GM12865 (cell line): ENCODE measurements around the gene ALG6.

ENCODE experiments used
- DNase-seq: peaks from one replicate; pipeline ENCODE4 v3.0.0; 2010; ENCODE audit warnings: low read depth
- H3K4me3 ChIP-seq: 2 replicates; pipeline ENCODE4 v1.5.1; 2011; ENCODE audit warnings: mild to moderate bottlenecking, low read depth, low read length, control low read depth
- TF ChIP-seq, protein P1 (sequence below): IDR thresholded peaks from 2 replicates; pipeline ENCODE4 v1.5.1; 2011; ENCODE audit warnings: low read length, control low read depth, low read depth, inconsistent platforms; ENCODE audit not compliant: insufficient read depth; ENCODE audit errors: missing control alignments

ALG6 gene

GRCh38 chr1:63435161-63435560 lies 67.7 kb downstream of the ALG6 start:
- DNase-seq, result no peak
- TF ChIP-seq, protein P1, sequence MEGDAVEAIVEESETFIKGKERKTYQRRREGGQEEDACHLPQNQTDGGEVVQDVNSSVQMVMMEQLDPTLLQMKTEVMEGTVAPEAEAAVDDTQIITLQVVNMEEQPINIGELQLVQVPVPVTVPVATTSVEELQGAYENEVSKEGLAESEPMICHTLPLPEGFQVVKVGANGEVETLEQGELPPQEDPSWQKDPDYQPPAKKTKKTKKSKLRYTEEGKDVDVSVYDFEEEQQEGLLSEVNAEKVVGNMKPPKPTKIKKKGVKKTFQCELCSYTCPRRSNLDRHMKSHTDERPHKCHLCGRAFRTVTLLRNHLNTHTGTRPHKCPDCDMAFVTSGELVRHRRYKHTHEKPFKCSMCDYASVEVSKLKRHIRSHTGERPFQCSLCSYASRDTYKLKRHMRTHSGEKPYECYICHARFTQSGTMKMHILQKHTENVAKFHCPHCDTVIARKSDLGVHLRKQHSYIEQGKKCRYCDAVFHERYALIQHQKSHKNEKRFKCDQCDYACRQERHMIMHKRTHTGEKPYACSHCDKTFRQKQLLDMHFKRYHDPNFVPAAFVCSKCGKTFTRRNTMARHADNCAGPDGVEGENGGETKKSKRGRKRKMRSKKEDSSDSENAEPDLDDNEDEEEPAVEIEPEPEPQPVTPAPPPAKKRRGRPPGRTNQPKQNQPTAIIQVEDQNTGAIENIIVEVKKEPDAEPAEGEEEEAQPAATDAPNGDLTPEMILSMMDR, result no peak
- no peak overlapping the region for H3K4me3 ChIP-seq

GRCh38 chr1:63442141-63442475 lies 74.7 kb downstream of the ALG6 start:
- TF ChIP-seq, protein P1, result no peak
- DNase-seq, result no peak
- H3K4me3 ChIP-seq, result no peak overlapping the region

DNA sequence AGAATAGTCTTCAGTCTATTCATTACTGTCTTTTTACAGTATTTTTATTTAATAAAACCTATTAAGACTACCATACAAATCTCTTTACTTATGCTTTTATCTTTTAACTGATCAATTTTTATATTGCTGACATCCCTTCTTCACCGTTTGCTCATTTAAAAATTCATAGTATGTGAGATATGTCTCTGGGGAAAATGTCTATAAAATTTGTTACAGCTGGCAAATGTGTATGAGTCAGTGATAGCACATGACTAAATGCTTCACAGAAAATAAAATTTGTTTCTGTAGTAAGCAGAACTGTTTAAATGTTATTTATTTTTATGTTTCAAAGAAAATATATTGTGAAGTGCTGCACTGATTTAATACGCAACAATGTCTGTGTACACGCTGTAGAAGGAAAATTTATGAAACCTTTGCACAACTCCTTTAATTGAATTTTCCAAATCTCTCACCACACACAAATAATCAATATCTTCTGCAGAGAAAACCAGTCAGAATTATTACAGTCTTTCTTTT lies 81.4 kb downstream of the ALG6 start:
- H3K4me3 ChIP-seq, result no peak overlapping the region
- no peak for DNase-seq
- TF ChIP-seq, protein P1, result no peak

GRCh38 chr1:63450416-63450815 lies 83.0 kb downstream of the ALG6 start:
- no peak for DNase-seq
- H3K4me3 ChIP-seq, result no peak overlapping the region
- TF ChIP-seq, protein P1, result no peak

DNA sequence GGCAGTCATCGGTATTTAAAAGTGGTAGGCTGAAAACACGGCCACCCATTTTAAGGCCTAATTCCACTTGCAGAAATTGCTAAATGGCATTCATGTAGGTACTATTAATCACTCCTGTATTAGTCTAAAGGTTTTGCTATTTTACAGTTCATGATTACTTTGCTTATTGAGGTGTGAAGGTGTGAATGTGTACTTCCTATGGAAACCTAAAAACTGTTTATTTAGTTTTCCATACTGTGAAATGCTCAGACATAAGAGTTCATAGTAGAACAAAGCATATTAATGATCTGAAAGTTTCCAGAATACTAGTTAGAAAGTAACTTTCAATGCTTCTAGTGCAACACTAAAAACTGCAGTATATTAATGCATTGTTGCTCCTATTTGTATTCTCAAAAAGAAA lies 85.8 kb downstream of the ALG6 start:
- no peak overlapping the region for H3K4me3 ChIP-seq
- DNase-seq, result no peak
- TF ChIP-seq, protein P1, result no peak

GRCh38 chr1:63454269-63454668 lies 86.8 kb downstream of the ALG6 start:
- TF ChIP-seq, protein P1, result no peak
- H3K4me3 ChIP-seq, result no peak overlapping the region
- DNase-seq, result no peak

GRCh38 chr1:63458750-63459149 lies 91.3 kb downstream of the ALG6 start:
- TF ChIP-seq, protein P1, result no peak
- DNase-seq, result no peak
- H3K4me3 ChIP-seq, result no peak overlapping the region
